K562 (cell line): ENCODE data around the gene FIZ1. TPM values are rescaled to one million over a fixed set of nuclear protein-coding genes. Genes with fewer than 3 reads are reported as not detected.

ENCODE experiments used
- ATAC-seq: fragments of 200-7000 bp; cut with Tn5 transposase; 3 replicates; pipeline ENCODE4 v1.9.1; 2020; ENCODE audit warnings: moderate library complexity
- BruUV-seq: library from RNA; stranded (reverse); fragments of 400-500 nt; replicated peaks from 2 replicates; lab custom pipeline; 2021; lab: Mats Ljungman, UMichigan
- CTCF ChIA-PET: fragments of 300-600 bp; formaldehyde crosslinking; extraction: SDS; loops from one replicate; lab custom pipeline; 2021; ENCODE audit warnings: low intra/inter-chr PET ratio; lab: Yijun Ruan, JAX
- POLR2A ChIA-PET: fragments of 300-600, 350-650 bp; sonication (Branson Sonifier 250); formaldehyde crosslinking; extraction: SDS; loops from one replicate; lab custom pipeline; 2021; ENCODE audit warnings: antibody characterized with exemption, inconsistent platforms; lab: Yijun Ruan, JAX
- DNase-seq, 4 experiments: peaks; one replicate each; pipeline versions ENCODE4 v3.0.0 to v3.0.0-alpha.2; 2011 to 2018; ENCODE audit warnings: low spot score in 3 of 4, mixed read lengths in 3 of 4; ENCODE audit errors: extremely low read depth in 1 of 4
- FAIRE-seq: peaks from 2 replicates; lab custom pipeline; 2011; peaks lifted over from hg19 to GRCh38; lab: Jason Lieb, UNC
- H2AFZ ChIP-seq: 2 replicates; pipeline ENCODE4 v1.6.0; 2011; ENCODE audit warnings: low read depth, low read length, control low read depth, inconsistent platforms
- H3K27ac ChIP-seq: fragments of 200-600 bp; 3 replicates; pipeline ENCODE4 v1.8.0; 2011; ENCODE audit warnings: low read depth, mild to moderate bottlenecking, control low read depth, inconsistent platforms, low read length, moderate library complexity, mixed read lengths; ENCODE audit errors: extremely low read depth
- H3K27me3 ChIP-seq, 2 experiments: fragments of 300-600 bp in 1 of 2; 2 replicates in 1 of 2; 3 replicates in 1 of 2; pipeline versions ENCODE4 v1.6.0 to v1.8.0; 2011; ENCODE audit warnings: inconsistent platforms in 2 of 2, low read length in 2 of 2, mild to moderate bottlenecking in 1 of 2, mixed read lengths in 1 of 2, moderate library complexity in 1 of 2; ENCODE audit not compliant: control insufficient read depth in 2 of 2, insufficient read depth in 2 of 2
- H3K36me3 ChIP-seq: fragments of 300-600 bp; 3 replicates; pipeline ENCODE4 v1.8.0; 2011; ENCODE audit warnings: mild to moderate bottlenecking, low read length, inconsistent platforms; ENCODE audit not compliant: control insufficient read depth, insufficient read depth
- H3K4me1 ChIP-seq, 2 experiments: fragments of 200-600 bp in 1 of 2; replicated peaks in 1 of 2; 2 replicates in 1 of 2; 3 replicates in 1 of 2; pipeline versions ENCODE4 v1.5.1 to v1.8.0; 2011; ENCODE audit warnings: inconsistent platforms in 2 of 2, low read length in 2 of 2, mild to moderate bottlenecking in 1 of 2, mixed read lengths in 1 of 2, moderate library complexity in 1 of 2; ENCODE audit not compliant: control insufficient read depth in 2 of 2, insufficient read depth in 2 of 2
- H3K4me2 ChIP-seq: 2 replicates; pipeline ENCODE4 v1.6.1; 2011; ENCODE audit warnings: low read length, control low read depth, inconsistent platforms, mixed read lengths; ENCODE audit not compliant: insufficient read depth
- H3K4me3 ChIP-seq: fragments of 200-600 bp; sonication (generic), shearing (Covaris generic); 2 replicates; pipeline ENCODE4 v1.5.1; 2016; ENCODE audit warnings: control low read depth, inconsistent platforms
- H3K79me2 ChIP-seq: fragments of 200-600 bp; 3 replicates; pipeline ENCODE4 v1.8.0; 2011; ENCODE audit warnings: low read length, inconsistent platforms; ENCODE audit not compliant: control insufficient read depth, insufficient read depth
- H3K9ac ChIP-seq, 2 experiments: 2 replicates each; pipeline versions ENCODE4 v1.6.0 to v1.6.1; 2011; ENCODE audit warnings: low read depth in 2 of 2, low read length in 2 of 2, control low read depth in 1 of 2, inconsistent platforms in 1 of 2, mild to moderate bottlenecking in 1 of 2, mixed read lengths in 1 of 2; ENCODE audit not compliant: insufficient read depth in 1 of 2
- H3K9me1 ChIP-seq: one replicate; pipeline ENCODE4 v1.6.0; 2011; ENCODE audit warnings: inconsistent platforms, mild to moderate bottlenecking, low read length, moderate library complexity; ENCODE audit not compliant: control insufficient read depth, insufficient read depth
- H3K9me3 ChIP-seq: replicated peaks from 2 replicates; pipeline ENCODE4 v1.5.1; 2011; ENCODE audit warnings: low read depth, low read length, inconsistent platforms; ENCODE audit not compliant: control insufficient read depth, insufficient read depth
- H4K20me1 ChIP-seq: replicated peaks from 2 replicates; pipeline ENCODE4 v1.6.1; 2011; ENCODE audit warnings: low read length, inconsistent platforms, mixed read lengths; ENCODE audit not compliant: control insufficient read depth, insufficient read depth
- ARHGAP35 ChIP-seq: fragments of 450-650 bp; IDR thresholded peaks from 2 replicates; pipeline ENCODE4 v1.6.1; 2018; ENCODE audit not compliant: partially characterized antibody
- NR3C1 ChIP-seq: sonication (generic); formaldehyde crosslinking; IDR thresholded peaks from 2 replicates; pipeline ENCODE4 v1.8.1; 2022; ENCODE audit warnings: missing genetic modification reagents
- TAF15 ChIP-seq: fragments of 200-400 bp; formaldehyde crosslinking; IDR thresholded peaks from 2 replicates; pipeline ENCODE4 v1.6.1; 2017; ENCODE audit warnings: mild to moderate bottlenecking, low read depth, low read length, moderate library complexity
- WGBS: fragments of 100-300 bp; shearing (Covaris generic); methylation state at CpG from one replicate; pipeline ENCODE4 v1.1.6; 2016; ENCODE audit warnings: low coverage, mixed read lengths; ENCODE audit not compliant: insufficient coverage; ENCODE audit errors: missing lambda C conversion rate; 5-methylcytosine and 5-hydroxymethylcytosine counted together
- in situ Hi-C: fragments of 300-500 bp; cut with MboI; formaldehyde crosslinking; loops from 4 replicates; pipeline ENCODE4 v1.15.0; 2018; ENCODE audit warnings: inconsistent platforms, mixed read lengths
- intact Hi-C: fragments of 100-400 bp; cut with micrococcal nuclease; formaldehyde crosslinking; loops from 2 replicates; pipeline ENCODE4 v1.14.2; 2022
- polyA plus RNA-seq, 8 experiments: library from polyadenylated mRNA; depleted of rRNA in 4 of 8; stranded (reverse) in 5 of 8; unstranded in 3 of 8; fragments of >200 nt; fragmentation: Nextera tagmentation in 2 of 8; fragmentation: Illumina TruSeq in 1 of 8; extraction: Ambion mirVana in 2 of 8; extraction: Trizol in 1 of 8; gene quantifications; 2 replicates each; pipeline versions ENCODE4 v1.2.1 to v1.2.3, GENCODE V29; 2011 to 2014; ENCODE audit warnings: inconsistent platforms in 1 of 8, missing spikeins in 1 of 8
- total RNA-seq, 7 experiments: library from RNA; depleted of rRNA in 6 of 7; stranded (reverse); fragments of >200 nt in 6 of 7; fragmentation: Illumina TruSeq in 2 of 7; extraction: Trizol in 2 of 7; gene quantifications; 2 replicates each; pipeline versions ENCODE4 v1.2.1 to v1.2.3, GENCODE V29; 2011 to 2021; ENCODE audit warnings: low replicate concordance in 1 of 7
- TF ChIP-seq, protein P1 (sequence below): fragments of 200-400 bp; formaldehyde crosslinking; IDR thresholded peaks from 2 replicates; pipeline ENCODE4 v1.6.1; 2017; ENCODE audit warnings: mild to moderate bottlenecking, low read depth, low read length, moderate library complexity

The FIZ1 gene
- total and polyA plus RNA-seq, 9 of the 15 experiments (the other 6 are each of a cell fraction or from before 2014, with no cell fraction given) = 0.79 to 17.5 (median 5.5) TPM

- TF ChIP-seq TAF15 (no peak), ARHGAP35 (no peak), NR3C1 (CRISPR knock-in tag) (no peak)
- TF ChIP-seq, protein P1, sequence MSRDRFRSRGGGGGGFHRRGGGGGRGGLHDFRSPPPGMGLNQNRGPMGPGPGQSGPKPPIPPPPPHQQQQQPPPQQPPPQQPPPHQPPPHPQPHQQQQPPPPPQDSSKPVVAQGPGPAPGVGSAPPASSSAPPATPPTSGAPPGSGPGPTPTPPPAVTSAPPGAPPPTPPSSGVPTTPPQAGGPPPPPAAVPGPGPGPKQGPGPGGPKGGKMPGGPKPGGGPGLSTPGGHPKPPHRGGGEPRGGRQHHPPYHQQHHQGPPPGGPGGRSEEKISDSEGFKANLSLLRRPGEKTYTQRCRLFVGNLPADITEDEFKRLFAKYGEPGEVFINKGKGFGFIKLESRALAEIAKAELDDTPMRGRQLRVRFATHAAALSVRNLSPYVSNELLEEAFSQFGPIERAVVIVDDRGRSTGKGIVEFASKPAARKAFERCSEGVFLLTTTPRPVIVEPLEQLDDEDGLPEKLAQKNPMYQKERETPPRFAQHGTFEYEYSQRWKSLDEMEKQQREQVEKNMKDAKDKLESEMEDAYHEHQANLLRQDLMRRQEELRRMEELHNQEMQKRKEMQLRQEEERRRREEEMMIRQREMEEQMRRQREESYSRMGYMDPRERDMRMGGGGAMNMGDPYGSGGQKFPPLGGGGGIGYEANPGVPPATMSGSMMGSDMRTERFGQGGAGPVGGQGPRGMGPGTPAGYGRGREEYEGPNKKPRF = no peak
- Histone ChIP-seq H3K4me2 (no peak overlapping the region), H2AFZ (no peak overlapping the region), H3K4me3 (no peak overlapping the region), H3K27ac (no peak overlapping the region), H3K9ac (no peak overlapping the region), H3K36me3 (peaks cover 16% of the 10 kb centered on the region; the same call in 2 of the 3 replicates), H3K4me1 (peaks cover 8 to 14% of the 10 kb centered on the region in 2 experiments), H3K9me3 (no peaks in the 10 kb centered on the region), H3K27me3 (no peaks in the 10 kb centered on the region), H3K79me2 (peaks cover 22% of the 10 kb centered on the region), H3K9me1 (no peaks in the 10 kb centered on the region), H4K20me1 (no peaks in the 10 kb centered on the region)
- ChIA-PET CTCF (no interaction called here), POLR2A (interaction anchor here (1.2 kb wide), 1 partner anchor 9 kb away, joined by 3 read pairs; no protein-coding TSS in a partner anchor)
- BruUV-seq = no TSS peak
- FAIRE-seq = no peak
- 81% methylated on average over 5 of the region's 5 CpGs for WGBS
- DNase-seq = no peak
- ATAC-seq = no peak
- in situ Hi-C loops = no loop called here
- intact Hi-C loops = no loop called here
Measured at GRCh38 chr19:55609326-55609725, 10.0 kb upstream of the FIZ1 start.
